Measurements from ENCODE around the gene C9orf40.
A peak's percentile ranks its signal among the peaks of the same experiment; 100 is the strongest.

The C9orf40 gene, protein sequence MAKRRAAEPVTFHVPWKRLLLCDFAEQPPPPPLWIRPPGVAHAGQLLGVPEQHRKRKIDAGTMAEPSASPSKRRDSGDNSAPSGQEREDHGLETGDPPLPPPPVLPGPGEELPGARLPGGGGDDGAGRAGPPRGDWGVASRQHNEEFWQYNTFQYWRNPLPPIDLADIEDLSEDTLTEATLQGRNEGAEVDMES

DNA sequence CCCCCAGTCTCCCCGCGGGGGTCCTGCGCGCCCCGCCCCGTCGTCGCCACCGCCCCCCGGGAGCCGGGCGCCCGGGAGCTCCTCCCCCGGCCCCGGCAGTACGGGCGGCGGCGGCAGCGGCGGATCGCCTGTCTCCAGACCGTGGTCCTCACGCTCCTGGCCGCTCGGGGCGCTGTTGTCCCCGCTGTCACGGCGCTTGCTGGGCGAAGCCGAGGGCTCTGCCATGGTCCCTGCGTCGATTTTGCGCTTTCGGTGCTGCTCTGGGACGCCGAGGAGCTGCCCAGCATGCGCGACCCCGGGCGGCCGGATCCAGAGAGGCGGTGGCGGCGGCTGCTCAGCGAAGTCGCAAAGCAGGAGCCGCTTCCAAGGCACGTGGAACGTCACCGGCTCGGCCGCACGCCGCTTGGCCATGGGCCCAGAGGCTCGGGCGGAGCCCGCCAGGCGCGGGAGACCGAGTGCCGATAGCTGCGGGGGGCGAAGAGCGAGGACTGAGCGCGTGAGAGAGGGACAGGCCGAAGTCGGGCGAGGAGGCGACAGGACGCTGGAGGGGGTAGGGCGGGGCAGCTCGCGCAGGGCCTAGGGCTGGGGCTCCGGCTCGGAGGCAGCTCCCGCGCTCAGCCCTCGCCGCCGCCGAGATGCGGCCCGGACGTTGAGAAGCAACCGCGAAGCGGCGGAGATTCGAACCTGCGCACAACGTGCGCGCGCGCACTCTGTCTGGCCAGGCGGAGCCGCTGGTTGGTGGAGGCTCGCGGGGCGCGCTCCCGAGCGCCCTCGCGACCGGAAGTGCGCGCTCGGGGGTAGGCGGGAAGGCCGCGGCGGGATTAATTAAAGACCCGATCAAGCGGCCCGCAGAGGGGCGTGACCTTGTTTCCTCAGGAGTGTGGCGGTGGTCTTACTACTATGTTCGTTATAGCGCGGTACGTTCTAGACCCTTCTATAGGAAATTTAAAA lies at the start of gene C9orf40:
Gene C9orf40 (minus strand): TSS at position 712 of the 951 bp plus-strand sequence. CDS start 301 bp downstream, at position 411.
- DNase-seq (ENCODE audit: low read depth in 2 of 2, low spot score in 1 of 2), result peak; percentile 78 to 82

DNA sequence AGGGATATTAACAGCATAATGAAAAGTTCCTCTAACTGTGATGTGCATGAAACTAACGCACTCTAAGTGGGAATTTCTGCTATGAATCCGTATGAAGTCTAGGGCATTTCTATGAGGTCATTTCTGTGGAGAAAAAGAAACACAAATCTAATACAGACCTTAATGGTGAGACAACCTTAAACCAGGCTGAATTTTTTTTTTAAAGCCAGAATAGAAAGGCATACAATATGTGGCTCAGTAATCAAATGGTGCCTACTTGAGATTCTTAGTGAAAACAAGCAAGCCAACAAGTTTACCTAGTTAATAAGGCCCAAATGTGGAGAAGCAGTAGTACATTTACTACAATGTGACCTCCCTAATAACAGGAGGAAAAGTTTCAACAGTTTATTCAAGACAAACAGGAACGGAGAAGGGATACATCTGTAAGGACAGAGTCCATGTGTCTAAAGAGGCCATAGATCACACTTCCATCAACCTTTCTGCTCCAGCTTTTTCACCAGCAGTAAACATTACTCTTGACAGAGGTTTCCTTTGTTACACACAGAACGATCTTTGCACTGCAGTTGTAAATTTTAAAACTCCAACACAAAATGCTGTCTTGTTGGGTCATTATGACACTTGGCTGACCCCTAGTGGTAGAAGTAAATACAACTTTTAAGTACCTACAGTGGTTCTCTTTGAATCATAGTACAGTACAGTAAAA lies 49.2 kb upstream of the C9orf40 start:
- no peak for DNase-seq (ENCODE audit: low read depth in 2 of 2, low spot score in 1 of 2)

DNA sequence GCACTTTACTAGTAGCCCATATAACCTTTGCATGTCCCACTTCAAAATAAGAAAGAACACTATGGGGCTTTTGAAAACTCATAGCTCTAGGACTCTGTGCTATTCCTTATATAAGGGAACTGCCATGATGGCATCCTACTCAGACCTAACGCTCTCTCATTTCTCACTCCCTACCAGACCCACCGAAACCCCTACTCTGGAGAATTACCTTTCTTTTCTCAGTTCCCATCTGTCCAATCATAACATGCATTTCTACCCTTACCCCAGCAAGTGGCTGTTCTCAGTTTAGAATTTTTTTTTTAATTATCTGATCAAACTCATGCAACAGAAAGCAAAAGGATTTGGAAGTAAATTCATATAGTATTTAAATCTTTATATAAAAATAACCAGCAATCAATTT lies 48.1 kb upstream of the C9orf40 start:
- DNase-seq (ENCODE audit: low read depth in 2 of 2, low spot score in 1 of 2), result no peak

DNA sequence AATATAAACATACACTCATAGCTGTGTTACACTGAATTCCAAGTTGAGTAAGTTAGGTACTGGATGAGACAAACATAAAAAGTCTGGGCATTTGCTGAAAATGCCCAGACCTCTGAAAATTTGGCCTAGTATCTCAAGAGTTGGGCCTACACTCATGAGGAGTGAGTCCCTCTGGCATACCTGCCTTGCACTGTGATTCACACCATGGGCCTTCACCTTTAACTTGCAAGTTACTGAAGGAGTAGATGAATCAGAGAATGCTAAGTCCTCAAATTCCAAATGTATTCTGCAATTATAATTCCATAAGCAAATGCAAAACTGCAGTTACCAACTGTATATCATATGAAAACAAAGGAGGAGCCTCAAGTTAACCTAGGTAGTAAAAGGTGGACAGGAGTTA lies 32.3 kb upstream of the C9orf40 start:
- DNase-seq (ENCODE audit: low read depth in 2 of 2, low spot score in 1 of 2), result no peak

DNA sequence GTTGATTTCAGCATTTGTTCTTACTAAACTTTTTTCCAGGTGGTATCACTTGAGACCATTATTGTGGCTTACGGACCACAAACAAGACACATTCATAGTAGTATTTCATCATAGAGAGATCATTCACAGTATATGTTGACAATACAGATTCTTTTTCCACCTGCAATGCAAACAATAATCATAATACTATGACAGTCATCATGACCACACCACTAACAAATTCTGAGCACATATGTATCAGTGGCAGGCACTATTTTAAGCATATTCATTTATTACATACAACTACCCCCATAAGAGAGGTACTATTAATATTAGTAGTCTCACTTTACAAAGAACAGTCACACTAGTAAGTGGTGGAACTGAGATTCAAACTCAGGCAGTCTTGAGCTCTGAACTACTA lies 31.0 kb upstream of the C9orf40 start:
- DNase-seq (ENCODE audit: low read depth in 2 of 2, low spot score in 1 of 2), result no peak

DNA sequence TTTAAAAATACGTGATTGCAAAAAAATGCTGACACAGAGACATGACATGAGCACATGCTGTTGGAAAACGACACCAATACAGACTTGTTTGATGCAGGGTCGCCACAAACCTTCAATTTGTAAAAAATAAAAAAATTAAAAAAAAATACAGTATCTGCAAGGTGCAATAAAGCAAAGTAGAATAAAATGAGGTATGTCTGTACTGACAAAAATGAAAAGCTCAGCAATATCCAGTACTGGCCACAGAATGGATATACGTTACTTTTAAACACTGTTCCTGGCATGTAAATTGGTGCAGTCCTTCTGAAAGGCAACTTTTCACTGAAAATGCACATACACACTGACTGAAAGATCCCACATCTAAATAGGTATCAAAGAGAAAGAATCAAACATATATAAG lies 27.1 kb upstream of the C9orf40 start:
- DNase-seq (ENCODE audit: low read depth in 2 of 2, low spot score in 1 of 2), result no peak

DNA sequence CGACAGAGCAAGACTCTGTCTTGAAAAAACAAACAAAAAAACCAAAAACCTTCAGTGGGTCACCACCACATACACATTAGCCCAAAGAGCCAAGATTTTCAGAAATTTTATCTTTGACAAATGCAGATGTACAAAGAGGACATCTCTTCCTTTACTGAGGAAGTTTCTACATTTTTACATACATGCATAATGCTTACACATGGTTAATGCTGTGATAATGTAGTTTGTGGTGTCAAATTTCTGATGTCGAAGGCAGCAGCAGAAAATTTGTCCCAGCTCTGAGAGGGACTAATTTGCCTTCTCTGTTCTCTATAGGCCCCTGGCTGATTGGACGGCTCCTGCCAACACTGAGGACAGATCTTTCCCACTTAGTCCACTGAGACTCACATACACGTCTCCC lies 24.6 kb upstream of the C9orf40 start:
- DNase-seq (ENCODE audit: low read depth in 2 of 2, low spot score in 1 of 2), result no peak

DNA sequence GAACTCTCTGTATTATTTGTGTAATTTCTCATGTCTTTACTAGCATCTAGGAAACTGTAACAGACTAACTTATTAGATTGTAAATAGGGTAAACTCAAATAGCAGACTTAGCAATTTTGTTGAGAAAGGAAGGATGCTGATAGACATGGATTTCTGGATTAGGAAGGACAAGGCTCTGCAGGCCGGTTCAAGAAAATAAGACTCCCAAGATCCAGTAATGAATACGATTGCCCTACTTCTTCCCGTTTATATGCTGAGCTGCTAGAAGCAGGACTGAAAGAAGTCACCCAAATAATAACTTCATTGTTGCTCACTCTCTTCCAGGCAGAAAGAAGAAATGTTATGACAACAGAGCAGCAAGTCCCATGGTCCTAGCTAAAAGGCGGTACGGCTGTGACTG lies 22.8 kb upstream of the C9orf40 start:
- DNase-seq (ENCODE audit: low read depth in 2 of 2, low spot score in 1 of 2), result no peak

DNA sequence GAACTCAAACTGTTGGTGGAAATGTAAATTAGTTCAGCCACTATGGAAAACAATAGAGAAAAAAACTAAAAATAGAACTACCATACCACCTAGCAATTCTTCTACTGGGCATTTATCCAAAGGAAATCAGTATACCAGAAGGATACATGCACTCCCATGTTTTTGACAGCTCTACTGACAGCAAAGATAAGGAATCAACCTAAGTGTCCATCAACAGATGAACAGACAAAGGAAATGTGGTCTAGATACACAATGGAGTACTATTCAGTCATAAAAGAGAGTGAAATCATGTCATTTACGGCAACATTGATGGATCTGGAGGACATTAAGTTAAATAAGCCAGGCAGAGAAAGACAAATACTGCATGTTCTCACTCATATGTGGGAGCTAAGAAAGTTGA lies 21.8 kb upstream of the C9orf40 start:
- DNase-seq (ENCODE audit: low read depth in 2 of 2, low spot score in 1 of 2), result no peak

DNA sequence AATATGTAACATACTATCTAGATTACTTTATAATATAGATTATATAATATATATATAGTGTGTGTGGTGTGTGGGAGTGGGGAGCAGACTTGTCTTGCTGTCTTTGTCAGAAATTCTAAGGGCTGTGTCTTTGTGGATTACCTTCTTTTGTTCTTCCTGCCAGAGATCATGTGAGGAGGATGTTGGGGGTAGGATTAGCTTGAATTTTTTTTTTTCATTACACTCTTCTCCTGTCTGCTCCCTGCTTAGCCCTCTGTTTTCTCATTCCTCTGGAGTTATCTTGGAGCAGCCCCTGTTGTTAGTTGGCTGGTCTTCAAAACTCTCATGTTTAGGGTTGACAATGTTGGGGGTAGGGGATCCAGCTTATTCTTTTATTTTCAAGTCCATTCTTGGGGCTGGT lies 21.0 kb upstream of the C9orf40 start:
- no peak for DNase-seq (ENCODE audit: low read depth in 2 of 2, low spot score in 1 of 2)

DNA sequence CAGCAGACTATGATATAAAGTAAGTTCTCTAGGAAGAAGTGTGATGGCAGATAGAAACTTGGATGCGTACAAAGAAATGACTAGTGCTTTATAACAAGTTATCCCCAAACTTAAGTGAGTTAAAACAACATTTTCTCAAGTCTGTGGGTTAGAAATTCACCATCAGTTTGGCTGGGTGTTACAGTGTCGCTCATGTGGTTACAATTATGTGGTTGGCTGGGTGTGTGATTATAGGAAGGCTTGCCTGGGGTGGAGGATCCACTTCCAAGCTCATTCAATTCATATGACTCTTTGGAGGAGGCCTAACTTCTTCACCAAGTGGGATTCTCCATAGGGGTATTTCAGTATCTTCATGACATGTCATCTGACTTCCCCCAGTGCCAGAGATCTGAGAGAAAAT lies 10.3 kb upstream of the C9orf40 start:
- no peak for DNase-seq (ENCODE audit: low read depth in 2 of 2, low spot score in 1 of 2)

DNA sequence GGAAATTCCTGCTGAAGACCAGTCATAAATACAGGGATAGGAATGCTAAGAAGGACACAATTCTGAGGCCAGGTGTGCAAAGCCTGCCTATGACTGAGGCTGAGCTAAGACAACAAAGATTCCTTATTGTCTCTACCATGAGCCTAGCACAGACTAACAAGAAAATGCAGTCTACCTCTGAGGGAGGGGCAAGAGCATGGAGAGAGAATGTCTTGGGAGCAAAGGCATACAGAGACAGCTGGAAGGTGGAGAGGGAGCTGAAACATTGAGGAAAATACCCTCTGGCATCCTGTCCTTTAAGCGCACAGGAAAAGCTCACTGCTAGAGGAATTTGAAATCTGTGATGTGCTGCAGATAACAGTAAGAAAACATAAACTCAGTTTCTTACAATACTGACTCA lies 8.8 kb upstream of the C9orf40 start:
- DNase-seq (ENCODE audit: low read depth in 2 of 2, low spot score in 1 of 2), result no peak

DNA sequence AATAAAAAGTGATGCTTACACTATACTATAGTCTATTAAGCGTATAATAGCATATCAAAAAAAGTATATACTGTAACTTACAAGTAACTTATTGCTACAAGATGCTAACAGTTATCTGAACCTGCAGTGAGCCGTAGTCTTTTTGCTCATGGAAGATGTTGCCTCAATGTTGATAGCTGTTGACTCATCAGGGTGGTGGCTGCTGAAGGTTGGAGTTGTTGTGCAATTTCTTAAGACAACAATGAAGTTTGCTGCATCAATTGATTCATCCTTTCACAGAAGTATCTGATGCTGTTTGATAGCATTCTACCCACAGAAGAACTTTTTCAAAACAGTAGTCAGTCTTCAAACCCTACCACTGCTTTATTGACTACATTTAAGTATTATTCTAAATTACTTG lies 7.8 kb upstream of the C9orf40 start:
- no peak for DNase-seq (ENCODE audit: low read depth in 2 of 2, low spot score in 1 of 2)

DNA sequence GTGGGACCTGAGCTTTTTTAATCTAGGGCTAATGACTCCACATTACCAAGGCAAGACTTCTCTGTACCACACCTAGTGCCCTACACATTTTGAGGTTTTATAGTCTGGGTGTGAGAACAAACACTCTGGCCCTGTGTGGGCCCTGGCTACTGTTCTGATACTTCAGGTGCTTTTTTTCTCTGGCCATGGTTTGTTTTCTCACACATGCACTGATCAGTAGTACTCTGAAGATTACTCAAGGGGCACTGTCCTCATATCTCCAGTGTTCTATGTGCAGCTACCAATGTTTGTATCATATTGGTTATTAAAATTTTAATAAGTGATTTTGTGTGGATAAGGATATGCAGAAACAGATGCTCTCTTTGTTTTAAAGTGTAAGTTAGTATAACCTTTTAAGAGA lies 5.9 kb upstream of the C9orf40 start:
- no peak for DNase-seq (ENCODE audit: low read depth in 2 of 2, low spot score in 1 of 2)

DNA sequence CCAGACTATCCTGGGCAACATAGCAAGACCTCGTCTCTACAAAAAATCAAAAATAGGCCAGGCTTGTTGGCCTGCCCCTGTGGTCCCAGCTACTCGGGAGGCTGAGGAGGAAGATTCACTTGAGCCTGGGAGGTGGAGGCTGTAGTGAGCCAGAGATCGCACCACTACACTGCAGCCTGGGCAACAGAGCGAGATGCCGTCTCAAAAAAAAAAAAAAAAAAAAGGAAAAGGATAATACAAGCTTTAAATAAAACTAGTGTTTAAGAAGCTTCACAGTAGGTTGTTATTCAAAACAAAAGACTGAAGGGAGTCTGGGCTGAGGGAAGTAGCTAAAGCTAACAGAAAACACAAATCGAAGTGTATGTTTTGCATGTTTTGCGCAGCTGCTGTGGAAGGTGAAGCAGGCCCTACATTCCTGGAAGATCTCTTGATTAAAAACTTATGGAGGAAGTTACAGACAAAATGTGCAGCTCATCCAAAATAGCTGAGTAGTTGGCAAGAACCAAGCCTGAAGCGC lies 581 bp upstream of the C9orf40 start:
- no peak for DNase-seq (ENCODE audit: low read depth in 2 of 2, low spot score in 1 of 2)

DNA sequence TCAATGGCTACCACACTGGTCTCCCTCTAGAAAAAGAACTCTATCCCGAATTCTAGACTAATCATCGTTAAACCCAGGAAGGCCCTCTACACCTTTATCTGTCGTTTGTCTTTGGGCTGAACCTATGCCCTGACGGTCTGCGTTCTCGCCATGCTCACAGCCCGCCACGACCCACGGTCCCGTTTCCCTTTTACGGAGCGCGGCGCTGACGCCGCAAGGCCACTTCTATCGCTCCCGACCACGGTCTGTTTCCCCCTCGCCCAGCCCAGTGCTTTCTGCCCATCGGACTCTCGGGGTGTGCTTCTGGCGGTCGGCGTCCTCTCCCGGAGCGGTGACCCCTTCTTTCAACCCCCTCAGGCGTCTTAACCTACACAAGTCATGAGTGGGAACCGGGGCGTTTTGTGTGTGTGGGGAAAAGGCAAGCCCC lies 974 bp downstream of the C9orf40 start:
- peak; percentile 5 for DNase-seq (ENCODE audit: low read depth in 2 of 2, low spot score in 1 of 2)

DNA sequence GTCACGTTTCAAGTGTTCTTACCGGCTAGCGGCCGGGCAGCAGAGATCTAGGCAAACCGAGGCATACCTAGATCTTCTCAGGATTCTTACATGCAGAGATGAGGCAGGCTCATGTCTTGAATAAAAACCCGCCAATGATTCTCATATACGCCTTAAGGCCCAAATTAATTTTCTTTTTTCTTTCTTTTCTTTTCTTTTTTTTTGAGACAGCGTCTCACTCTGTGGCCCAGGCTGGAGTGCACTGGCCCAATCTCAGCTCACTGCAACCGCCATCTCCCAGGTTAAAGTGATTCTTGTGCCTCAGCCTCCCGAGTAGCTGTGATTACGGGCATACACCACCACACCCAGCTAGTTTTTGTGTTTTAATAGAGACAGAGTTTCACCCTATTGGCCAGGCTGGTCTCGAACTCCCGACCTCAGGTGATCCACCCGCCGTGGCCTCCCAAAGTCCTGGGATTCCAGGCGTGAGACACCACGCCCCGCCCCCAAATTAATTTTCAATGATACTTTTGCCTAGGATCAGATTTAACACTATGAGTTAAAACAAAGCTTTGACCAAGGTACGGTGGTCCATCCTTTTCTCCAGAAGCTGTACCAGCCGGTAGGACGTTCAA lies 1.5 kb downstream of the C9orf40 start:
- no peak for DNase-seq (ENCODE audit: low read depth in 2 of 2, low spot score in 1 of 2)

DNA sequence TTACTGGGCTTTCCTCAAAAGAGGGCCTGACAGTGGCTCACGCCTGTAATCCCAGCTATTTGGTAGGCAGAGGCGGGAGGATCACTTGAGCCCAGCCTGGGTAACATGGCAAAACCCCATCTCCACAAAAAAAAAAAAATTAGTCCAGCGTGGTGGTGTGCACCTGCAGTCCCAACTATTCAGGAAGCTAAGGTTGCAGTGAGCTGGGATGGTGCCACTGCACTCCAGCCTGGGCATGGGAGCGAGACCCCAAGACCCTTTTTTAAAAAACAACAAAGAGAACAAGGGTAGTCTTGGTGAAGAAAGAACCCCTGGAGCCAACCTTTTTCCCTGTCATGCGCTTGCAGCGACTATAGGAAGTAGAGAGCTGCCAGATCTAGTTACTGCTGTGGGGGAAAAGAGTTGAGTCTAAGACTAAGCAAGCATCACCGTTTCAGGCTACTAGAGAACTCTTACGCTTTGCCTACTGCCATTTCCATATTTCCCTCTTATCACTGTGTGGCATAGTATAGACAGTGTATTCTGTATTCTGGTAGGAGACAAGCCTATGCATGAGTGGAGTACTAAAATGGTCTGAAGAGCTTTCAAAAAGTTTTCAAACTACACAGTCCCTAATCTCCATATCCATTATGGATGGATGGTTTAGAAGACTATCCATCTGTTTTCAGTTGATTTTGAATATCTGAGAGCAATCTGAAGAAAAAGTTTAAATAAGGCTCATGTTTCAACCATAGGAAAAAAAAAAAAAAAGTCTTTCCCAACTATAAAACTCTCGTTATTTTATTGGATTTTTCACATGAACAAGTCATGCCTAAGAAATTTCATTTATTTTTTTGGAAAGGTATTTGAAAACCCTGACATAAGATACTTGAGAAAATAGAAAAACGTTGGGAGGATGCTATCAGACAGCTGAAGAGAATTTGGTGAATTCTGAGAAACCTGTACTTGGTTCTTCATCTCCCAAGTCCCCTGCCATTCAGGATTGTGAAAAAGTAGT lies 2.6 kb downstream of the C9orf40 start:
- DNase-seq (ENCODE audit: low read depth in 2 of 2, low spot score in 1 of 2), result no peak

DNA sequence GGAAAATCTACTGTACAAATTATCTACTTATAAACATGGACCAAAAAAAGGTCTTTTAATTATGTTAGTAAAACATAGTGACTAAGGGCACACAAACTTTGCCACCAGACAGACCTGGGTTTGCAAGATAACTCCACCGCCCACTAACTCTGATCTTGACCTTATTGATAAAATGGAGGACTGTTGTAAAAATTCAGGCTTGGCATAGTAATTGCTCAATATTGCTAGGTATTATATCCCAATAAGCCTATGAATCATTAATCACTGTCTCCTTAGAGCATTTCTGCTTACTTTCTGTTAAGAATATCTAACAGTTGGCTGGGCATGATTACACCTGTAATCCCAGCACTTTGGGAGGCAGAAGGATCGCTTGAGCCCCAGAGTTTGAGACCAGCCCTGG lies 3.8 kb downstream of the C9orf40 start:
- no peak for DNase-seq (ENCODE audit: low read depth in 2 of 2, low spot score in 1 of 2)

DNA sequence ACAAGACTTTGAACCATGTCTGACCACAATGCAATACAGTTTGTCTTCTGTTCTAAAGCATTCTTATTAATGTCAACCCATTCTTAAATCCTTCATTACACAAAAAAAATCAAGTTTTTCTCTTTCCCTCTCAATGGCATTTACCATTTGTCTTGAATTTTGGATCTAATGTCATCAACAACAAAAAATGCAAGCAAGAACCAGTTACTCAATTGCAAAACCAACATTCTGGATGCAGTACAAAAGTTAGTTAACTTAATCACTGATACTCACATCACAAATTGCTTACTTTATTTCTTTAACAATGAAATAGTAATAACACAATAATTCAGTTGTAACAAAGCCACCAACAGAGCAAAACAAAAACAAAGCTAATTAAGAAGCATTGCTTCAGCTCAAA lies 6.0 kb downstream of the C9orf40 start:
- no peak for DNase-seq (ENCODE audit: low read depth in 2 of 2, low spot score in 1 of 2)

Measured in stimulated activated CD8-positive, alpha-beta memory T cell treated with anti-CD3 and anti-CD28 coated beads, Interleukin-4, amount 100 ng/mL, for 4 hours (primary cell).